ENCODE results near the gene KIF1A. TPM values are rescaled to one million over a fixed set of nuclear protein-coding genes. Genes with fewer than 3 reads are reported as not detected.
A peak's percentile ranks its signal among the peaks of the same experiment; 100 is the strongest.

KIF1A gene
- total RNA-seq, 2 experiments from 2014 or later: 9.0 to 10.2 TPM

- H3K27me3 Mint-ChIP-seq: peaks cover 6% of the 10 kb centered on the region
Observed at GRCh38 chr2:240790370-240791220, 29.4 kb downstream of the KIF1A start.

GRCh38 chr2:240789501-240790369 lies 30.3 kb downstream of the KIF1A start:
- H3K4me3 Mint-ChIP-seq: no peak overlapping the region
- peaks cover 6% of the 10 kb centered on the region for H3K27me3 Mint-ChIP-seq
- ATAC-seq: no peak
- DNase-seq: peak; percentile 24
- H3K4me1 Mint-ChIP-seq (ENCODE audit: low read depth): no peaks in the 10 kb centered on the region
- no peak for TF ChIP-seq CTCF (IDR thresholded peaks at IDR 0.05)
- ChIA-PET POLR2A (interaction anchor here (0.9 kb wide), 1 partner anchor 9 kb away, joined by 3 read pairs; no protein-coding TSS in a partner anchor), CTCF (interaction anchor here (0.8 kb wide), 1 partner anchor 9 kb away, joined by 3 read pairs; no protein-coding TSS in a partner anchor)
- intact Hi-C loops (cut with micrococcal nuclease): no loop called here
- no peaks in the 10 kb centered on the region for H3K9me3 Mint-ChIP-seq
- no peaks in the 10 kb centered on the region for H3K36me3 Mint-ChIP-seq (ENCODE audit: low read depth)
- no peak overlapping the region for H3K27ac Mint-ChIP-seq

More at GRCh38 chr2:240790370-240791220, 29.4 kb downstream of the KIF1A start:
- ATAC-seq: no peak
- H3K9me3 Mint-ChIP-seq: no peaks in the 10 kb centered on the region
- no peak overlapping the region for H3K27ac Mint-ChIP-seq
- ChIA-PET POLR2A (no interaction called here), CTCF (no interaction called here)
- no peaks in the 10 kb centered on the region for H3K4me1 Mint-ChIP-seq (ENCODE audit: low read depth)
- no peak overlapping the region for H3K4me3 Mint-ChIP-seq
- no peak for TF ChIP-seq CTCF (IDR thresholded peaks at IDR 0.05)
- H3K36me3 Mint-ChIP-seq (ENCODE audit: low read depth): no peaks in the 10 kb centered on the region
- intact Hi-C loops (cut with micrococcal nuclease): no loop called here
- DNase-seq: peak; percentile 1

- H3K4me3 Mint-ChIP-seq: no peak overlapping the region
- peak; percentile 1 for DNase-seq
- no peaks in the 10 kb centered on the region for H3K36me3 Mint-ChIP-seq (ENCODE audit: low read depth)
- intact Hi-C loops (cut with micrococcal nuclease): no loop called here
- no peaks in the 10 kb centered on the region for H3K9me3 Mint-ChIP-seq
- CTCF ChIA-PET: interaction anchor here (0.8 kb wide), 1 partner anchor 9 kb away, joined by 3 read pairs; no protein-coding TSS in a partner anchor
- TF ChIP-seq CTCF (IDR thresholded peaks at IDR 0.05): no peak
- no peak for ATAC-seq
- H3K27me3 Mint-ChIP-seq: peaks cover 6% of the 10 kb centered on the region
- no peak overlapping the region for H3K27ac Mint-ChIP-seq
- POLR2A ChIA-PET: interaction anchor here (0.9 kb wide), 1 partner anchor 9 kb away, joined by 3 read pairs; no protein-coding TSS in a partner anchor
- no peaks in the 10 kb centered on the region for H3K4me1 Mint-ChIP-seq (ENCODE audit: low read depth)
Observed at GRCh38 chr2:240789051-240789453, 31.0 kb downstream of the KIF1A start.

DNA sequence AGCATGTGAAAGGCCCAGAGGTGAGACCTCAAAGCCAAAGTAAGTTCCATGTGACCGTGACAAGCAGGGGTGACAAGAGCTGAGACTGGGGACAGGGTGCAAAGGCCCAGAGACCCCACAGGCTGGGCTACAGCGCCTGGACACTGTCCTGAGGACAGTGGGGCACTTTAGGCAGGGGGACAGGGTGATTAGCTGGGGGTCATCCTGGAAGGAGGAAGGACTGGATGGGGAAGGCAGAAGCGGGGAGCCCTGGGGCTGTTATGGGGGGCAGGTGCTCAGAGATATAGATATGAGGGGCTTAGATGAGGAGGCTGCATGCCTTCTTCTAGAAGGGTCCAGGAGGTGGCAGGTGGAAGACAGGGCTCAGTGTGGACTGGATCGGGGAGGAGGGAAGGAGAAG lies 31.5 kb downstream of the KIF1A start:
- Mint-ChIP-seq H3K36me3 (ENCODE audit: low read depth) (no peaks in the 10 kb centered on the region), H3K27ac (no peak overlapping the region), H3K4me1 (ENCODE audit: low read depth) (no peaks in the 10 kb centered on the region), H3K9me3 (no peaks in the 10 kb centered on the region), H3K4me3 (no peak overlapping the region), H3K27me3 (peaks cover 6% of the 10 kb centered on the region)
- no peak for TF ChIP-seq CTCF (IDR thresholded peaks at IDR 0.05)
- intact Hi-C loops (cut with micrococcal nuclease): no loop called here
- ChIA-PET POLR2A (no interaction called here), CTCF (interaction anchor here (0.8 kb wide), 1 partner anchor 8 kb away, joined by 3 read pairs; no protein-coding TSS in a partner anchor)
- no peak for ATAC-seq
- no peak for DNase-seq
